NCI-H2081 (cell line): ENCODE data around the gene FITM2.
"Not testable (repeated sequence)": the region's sequence is repeated elsewhere in the genome, so short reads cannot be mapped to it uniquely, and the experiment has no call there.

Source experiments
- DNase-seq, 2 experiments: peaks; one replicate each; lab custom pipeline; 2025; lab: John Stamatoyannopoulos, UW

Gene FITM2, protein sequence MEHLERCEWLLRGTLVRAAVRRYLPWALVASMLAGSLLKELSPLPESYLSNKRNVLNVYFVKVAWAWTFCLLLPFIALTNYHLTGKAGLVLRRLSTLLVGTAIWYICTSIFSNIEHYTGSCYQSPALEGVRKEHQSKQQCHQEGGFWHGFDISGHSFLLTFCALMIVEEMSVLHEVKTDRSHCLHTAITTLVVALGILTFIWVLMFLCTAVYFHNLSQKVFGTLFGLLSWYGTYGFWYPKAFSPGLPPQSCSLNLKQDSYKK

GRCh38 chr20:44310664-44311639 is at the start of gene FITM2:
Gene FITM2 (minus strand): TSS chr20:44311202. CDS start chr20:44311148, 54 bp downstream.
- peak; percentile 92 to 94 for DNase-seq

DNA sequence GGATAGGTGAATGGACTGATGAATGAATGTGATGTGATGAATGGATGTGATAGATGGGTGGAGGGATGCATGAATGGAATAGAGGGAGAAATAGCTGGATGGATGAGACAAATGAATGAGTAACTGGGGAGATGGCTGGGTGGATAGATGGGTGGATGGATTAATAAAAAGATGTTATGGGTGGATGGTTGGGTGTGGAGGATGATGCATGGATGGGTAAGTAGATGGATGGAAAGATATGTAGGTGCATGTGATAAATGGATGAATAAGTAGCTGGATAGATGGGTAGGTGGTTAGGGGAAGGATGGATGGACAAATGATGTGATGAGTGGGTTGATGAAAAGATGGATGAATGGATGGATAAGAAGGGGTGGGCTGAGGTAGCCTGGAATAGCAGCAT is 49.2 kb upstream of the FITM2 start:
- no peak for DNase-seq

- no peak for DNase-seq
Measured at GRCh38 chr20:44358776-44359175, 47.8 kb upstream of the FITM2 start.

DNA sequence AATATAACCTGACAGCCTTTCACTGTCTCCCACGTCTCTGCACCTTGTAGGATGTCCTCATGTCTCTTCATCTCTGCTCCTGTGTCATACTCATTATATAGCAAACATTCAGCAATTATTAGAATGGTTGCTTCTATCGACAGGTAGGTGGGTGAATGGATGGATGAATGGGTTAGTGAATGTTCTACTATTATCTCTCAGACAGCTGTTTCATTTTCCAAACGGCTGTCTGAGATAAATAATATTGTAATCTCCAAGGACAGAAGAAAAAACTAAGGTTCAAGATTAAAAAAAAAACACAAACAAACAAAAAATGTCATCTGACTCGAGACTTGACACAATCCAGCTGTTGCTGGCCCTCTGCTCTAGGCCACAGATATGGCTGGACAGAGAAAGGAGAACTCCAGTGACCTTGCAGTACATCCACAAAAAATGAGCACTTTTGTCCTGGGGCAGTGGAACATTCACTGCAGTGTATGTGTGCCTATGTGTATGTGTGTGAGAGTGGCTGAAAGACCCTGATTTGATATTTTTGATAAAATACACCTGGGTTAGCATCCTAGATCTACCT is 46.6 kb upstream of the FITM2 start:
- no peak for DNase-seq

GRCh38 chr20:44357020-44357419 is 46.0 kb upstream of the FITM2 start:
- DNase-seq = no peak

GRCh38 chr20:44356353-44356723 is 45.3 kb upstream of the FITM2 start:
- no peak for DNase-seq

GRCh38 chr20:44355498-44356352 is 44.7 kb upstream of the FITM2 start, which contains the start of gene HNF4A:
Gene HNF4A (plus strand): TSS chr20:44355699. CDS start chr20:44355805, 106 bp downstream.
- no peak for DNase-seq

DNA sequence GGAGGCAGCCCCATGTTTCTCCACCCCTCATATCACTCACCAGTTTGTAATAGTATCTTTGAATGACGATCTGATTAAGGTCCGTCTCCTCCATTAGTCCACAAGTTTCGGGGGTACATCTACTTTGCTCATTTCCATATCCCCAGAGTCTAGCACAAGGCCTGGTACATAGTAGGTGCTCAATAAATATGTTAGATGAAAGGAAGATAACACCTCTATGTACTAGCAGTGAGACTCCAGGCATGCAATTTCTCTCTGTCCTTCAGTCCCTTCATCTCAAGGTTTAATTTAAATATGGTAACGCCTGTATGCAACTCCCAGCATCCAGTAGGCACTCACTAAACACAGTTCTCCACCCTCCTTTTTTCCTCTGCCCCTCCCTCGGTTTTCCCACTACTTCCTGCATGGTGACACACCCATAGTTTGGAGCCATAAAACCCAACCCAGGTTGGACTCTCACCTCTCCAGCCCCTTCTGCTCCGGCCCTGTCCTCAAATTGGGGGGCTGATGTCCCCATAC is 44.0 kb upstream of the FITM2 start:
- no peak for DNase-seq

DNA sequence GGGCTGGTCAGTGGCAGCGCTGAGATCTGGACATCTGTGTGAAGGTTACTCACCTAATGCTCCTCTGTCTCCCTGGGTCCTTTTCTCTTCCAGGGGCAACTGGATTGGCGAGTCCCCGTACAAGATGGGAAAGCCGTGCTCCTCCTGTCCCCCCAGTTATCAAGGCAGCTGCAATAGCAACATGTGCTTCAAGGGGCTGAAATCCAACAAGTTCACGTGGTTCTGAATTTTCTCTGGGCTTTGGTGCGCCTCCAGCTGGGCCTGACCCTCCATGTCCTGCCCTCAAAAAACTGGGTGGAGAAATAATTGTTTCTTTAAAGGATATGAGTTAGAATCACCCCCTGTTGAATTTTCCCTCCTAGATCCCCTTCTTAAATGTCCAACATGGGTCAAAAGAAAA is 39.6 kb upstream of the FITM2 start:
- no peak for DNase-seq

DNA sequence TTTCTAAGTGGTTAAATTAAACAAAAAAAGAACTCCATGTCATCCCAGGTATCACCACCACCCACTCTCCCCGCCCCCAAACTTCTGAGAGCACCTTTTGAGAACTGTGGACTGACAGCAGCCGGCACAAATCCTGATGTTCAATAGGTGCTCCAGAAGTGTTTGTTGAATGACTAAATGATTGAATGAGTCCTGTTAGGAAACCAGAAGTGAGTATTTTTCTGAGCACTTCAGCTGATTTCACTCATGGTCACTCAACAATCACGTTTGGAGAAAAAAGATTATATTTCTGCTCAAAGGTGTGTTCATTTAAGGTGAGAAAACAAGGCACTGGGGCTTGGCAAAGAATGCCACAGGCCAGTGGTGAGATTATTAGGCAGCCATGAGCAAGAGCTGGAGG is 38.3 kb upstream of the FITM2 start:
- DNase-seq = no peak

- DNase-seq = no peak
Measured at GRCh38 chr20:44348168-44348659, 37.2 kb upstream of the FITM2 start.

DNA sequence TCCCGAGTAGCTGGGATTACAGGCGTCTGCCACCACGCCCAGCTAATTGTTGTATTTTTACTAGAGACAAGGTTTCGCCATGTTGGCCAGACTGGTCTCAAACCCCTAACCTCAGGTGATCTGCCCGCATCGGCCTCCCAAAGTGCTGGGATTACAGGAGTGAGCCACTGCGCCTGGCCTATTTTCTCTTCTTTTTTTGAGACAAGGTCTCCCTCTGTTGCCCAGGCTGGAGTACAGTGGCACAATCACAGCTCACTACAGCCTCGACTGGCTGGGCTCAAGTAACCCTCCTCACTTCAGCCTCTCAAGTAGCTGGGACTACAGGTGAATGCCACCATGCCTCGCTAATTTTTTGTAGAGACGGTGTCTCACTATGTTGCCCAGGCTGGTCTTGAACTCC is 34.9 kb upstream of the FITM2 start:
- DNase-seq = not testable (repeated sequence)

DNA sequence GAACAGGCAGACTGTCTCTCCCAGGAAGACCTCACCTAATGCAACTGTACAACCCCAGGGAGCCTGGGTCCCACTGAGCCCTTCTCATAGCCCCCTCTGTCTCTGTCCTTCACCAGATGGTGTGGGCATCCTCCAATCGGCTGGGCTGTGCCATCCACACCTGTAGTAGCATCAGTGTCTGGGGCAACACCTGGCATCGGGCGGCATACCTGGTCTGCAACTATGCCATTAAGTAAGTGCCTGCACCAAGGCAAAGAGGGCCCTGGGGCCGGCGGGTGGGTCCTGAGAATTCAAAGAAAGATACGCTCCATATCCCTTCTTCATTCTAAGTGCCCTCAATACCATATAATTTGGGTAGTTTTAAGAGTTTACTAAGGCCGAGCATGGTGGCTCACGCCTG is 34.1 kb upstream of the FITM2 start:
- DNase-seq = no peak

GRCh38 chr20:44344723-44345122 is 33.7 kb upstream of the FITM2 start:
- DNase-seq = no peak

- DNase-seq = no peak
Measured at GRCh38 chr20:44343162-44343675, 32.2 kb upstream of the FITM2 start.

- DNase-seq = no peak
Measured at GRCh38 chr20:44342248-44342647, 31.2 kb upstream of the FITM2 start.

- no peak for DNase-seq
Measured at GRCh38 chr20:44336725-44337380, 25.9 kb upstream of the FITM2 start, which contains the start of gene R3HDML. Gene R3HDML (plus strand): TSS chr20:44337043. CDS start chr20:44337158, 115 bp downstream.

GRCh38 chr20:44336086-44336485 is 25.1 kb upstream of the FITM2 start:
- no peak for DNase-seq

DNA sequence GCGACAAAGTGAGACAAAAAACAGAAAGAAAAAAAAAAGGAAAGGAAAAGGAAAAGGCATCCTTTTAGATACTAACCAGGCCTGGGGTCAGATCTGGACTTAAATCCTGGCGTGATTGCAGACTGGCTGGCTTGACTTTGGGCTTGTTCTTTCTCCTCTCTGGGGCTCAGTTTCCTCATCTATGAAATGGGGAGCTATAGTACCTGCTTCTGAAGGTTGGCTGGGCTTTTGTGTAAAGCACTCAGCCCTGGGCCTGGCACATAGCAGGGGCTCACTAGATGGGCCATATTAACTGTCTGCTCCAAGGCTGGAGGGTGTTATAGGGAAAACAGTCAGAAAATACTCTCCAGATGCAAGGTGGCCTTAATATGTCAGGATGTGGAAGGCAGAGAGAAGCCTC is 24.7 kb upstream of the FITM2 start:
- no peak for DNase-seq

DNA sequence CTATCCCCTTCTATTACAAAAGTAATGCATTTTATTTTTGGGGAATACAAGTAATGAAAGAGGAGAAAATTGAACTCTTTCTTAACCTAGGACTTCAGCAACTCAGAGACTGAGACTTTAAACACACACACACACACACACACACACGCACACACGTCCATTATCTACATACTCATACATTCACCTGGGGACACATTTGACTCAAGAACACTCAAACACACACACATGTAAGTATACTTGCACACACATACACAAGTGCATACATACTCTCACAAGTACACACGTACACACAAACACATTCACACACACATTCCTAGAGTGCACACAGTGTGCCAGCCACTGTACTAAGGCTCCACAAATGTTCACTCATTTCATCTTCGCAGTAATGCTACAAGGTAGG is 23.7 kb upstream of the FITM2 start:
- no peak for DNase-seq

- no peak for DNase-seq
Measured at GRCh38 chr20:44334306-44334705, 23.3 kb upstream of the FITM2 start.
